ENCODE data around the gene CD68. TPM values are rescaled to one million over a fixed set of nuclear protein-coding genes. Genes with fewer than 3 reads are reported as not detected.

The CD68 gene, protein sequence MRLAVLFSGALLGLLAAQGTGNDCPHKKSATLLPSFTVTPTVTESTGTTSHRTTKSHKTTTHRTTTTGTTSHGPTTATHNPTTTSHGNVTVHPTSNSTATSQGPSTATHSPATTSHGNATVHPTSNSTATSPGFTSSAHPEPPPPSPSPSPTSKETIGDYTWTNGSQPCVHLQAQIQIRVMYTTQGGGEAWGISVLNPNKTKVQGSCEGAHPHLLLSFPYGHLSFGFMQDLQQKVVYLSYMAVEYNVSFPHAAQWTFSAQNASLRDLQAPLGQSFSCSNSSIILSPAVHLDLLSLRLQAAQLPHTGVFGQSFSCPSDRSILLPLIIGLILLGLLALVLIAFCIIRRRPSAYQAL
- 10 to 100 TPM; 13.6 to 52.0 (median 21.5) TPM for total RNA-seq

DNA sequence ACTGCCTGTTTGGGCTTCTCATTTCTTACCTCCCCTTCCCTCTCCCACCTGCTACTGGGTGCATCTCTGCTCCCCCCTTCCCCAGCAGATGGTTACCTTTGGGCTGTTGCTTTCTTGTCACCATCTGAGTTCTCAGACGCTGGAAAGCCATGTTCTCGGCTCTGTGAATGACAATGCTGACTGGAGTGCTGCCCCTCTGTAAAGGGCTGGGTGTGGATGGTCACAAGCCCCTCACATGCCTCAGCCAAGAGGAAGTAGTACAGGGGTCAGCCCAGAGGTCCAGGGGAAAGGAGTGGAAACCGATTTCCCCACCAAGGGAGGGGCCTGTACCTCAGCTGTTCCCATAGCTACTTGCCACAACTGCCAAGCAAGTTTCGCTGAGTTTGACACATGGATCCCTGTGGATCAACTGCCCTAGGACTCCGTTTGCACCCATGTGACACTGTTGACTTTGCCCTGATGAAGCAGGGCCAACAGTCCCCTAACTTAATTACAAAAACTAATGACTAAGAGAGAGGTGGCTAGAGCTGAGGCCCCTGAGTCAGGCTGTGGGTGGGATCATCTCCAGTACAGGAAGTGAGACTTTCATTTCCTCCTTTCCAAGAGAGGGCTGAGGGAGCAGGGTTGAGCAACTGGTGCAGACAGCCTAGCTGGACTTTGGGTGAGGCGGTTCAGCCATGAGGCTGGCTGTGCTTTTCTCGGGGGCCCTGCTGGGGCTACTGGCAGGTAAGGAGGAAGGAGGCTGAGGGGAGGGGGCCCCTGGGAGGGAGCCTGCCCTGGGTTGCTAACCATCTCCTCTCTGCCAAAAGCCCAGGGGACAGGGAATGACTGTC, at the start of gene CD68:
TSS of gene CD68 (plus strand) at position 638 of the 833 bp plus-strand sequence. CDS start at position 678, 40 bp downstream.
- DNase-seq, result peak; percentile 28 to 45
- intact Hi-C loops (cut with DNase I), result no loop called here
- no peaks in the 10 kb centered on the region for H3K9me3 ChIP-seq
- 39 to 64% methylated on average over 5 to 6 of the region's 7 CpGs for WGBS, 2 donors
- H3K4me1 ChIP-seq, result peaks cover 21 to 50% of the 10 kb centered on the region in 2 donors
- TF ChIP-seq POLR2A (IDR thresholded peaks at IDR 0.05), result peak in 1 of 2 donors; percentile 30
- TF ChIP-seq, protein P1, sequence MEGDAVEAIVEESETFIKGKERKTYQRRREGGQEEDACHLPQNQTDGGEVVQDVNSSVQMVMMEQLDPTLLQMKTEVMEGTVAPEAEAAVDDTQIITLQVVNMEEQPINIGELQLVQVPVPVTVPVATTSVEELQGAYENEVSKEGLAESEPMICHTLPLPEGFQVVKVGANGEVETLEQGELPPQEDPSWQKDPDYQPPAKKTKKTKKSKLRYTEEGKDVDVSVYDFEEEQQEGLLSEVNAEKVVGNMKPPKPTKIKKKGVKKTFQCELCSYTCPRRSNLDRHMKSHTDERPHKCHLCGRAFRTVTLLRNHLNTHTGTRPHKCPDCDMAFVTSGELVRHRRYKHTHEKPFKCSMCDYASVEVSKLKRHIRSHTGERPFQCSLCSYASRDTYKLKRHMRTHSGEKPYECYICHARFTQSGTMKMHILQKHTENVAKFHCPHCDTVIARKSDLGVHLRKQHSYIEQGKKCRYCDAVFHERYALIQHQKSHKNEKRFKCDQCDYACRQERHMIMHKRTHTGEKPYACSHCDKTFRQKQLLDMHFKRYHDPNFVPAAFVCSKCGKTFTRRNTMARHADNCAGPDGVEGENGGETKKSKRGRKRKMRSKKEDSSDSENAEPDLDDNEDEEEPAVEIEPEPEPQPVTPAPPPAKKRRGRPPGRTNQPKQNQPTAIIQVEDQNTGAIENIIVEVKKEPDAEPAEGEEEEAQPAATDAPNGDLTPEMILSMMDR (IDR thresholded peaks at IDR 0.05), result no peak
- no peaks in the 10 kb centered on the region for H3K27me3 ChIP-seq
- peaks cover 44 to 47% of the 10 kb centered on the region in 2 donors for H3K36me3 ChIP-seq
- H3K27ac ChIP-seq, result peak within 1 kb of the TSS; percentile 44 to 85 (median 82)
- H3K4me3 ChIP-seq (replicated peaks in 1 of 3), result no peak within 1 kb of the TSS

DNA sequence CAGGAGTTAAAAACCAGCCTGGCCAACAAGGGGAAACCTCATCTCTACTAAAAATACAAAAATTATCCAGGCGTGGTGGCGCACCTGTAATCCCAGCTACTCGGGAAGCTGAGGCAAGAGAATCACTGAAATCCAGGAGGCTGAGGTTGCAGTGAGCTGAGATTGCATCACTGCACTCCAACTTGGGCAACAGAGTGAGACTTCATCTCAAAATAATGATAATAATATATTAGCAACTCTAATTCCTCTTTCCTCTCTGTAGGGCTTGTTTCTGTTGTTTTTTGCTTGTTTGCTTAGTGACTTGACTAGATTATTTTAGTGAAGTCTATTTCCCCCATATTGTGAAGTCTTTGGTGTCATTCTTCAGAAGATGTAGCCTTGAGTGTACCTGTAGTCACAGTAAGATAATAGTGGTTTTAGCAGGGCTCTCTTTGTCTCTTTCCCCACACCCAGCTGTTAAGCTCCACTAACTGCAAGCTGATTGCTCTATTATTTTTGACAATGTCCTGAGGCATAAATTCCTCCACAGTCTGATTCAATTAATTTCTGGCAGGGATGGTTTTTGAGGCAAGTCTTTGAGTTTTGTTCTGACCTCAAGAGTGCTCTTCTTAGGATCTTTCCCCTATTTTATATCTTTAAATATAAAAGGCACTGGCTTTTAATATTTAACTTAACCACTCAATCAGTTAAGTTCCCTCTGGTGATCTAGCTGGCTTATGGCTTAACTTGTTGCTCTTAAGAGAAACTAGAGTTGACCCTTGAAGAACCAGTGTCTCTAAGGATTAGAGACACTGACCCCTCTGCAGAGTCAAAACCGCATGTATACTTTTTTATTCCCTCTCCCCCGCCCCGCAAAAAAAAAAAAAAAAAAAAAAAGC, 49.2 kb upstream of the CD68 start:
- intact Hi-C loops (cut with DNase I), result no loop called here
- 80 to 88% methylated on average over 6 of the region's 6 CpGs for WGBS, 2 donors
- Histone ChIP-seq H3K9me3 (no peaks in the 10 kb centered on the region), H3K27ac (no peak overlapping the region), H3K4me1 (no peaks in the 10 kb centered on the region), H3K4me3 (replicated peaks in 1 of 3) (no peak overlapping the region), H3K36me3 (no peaks in the 10 kb centered on the region), H3K27me3 (no peaks in the 10 kb centered on the region)
- no peak for DNase-seq
- TF ChIP-seq, protein P1 (IDR thresholded peaks at IDR 0.05), result no peak
- TF ChIP-seq POLR2A (IDR thresholded peaks at IDR 0.05), result no peak

DNA sequence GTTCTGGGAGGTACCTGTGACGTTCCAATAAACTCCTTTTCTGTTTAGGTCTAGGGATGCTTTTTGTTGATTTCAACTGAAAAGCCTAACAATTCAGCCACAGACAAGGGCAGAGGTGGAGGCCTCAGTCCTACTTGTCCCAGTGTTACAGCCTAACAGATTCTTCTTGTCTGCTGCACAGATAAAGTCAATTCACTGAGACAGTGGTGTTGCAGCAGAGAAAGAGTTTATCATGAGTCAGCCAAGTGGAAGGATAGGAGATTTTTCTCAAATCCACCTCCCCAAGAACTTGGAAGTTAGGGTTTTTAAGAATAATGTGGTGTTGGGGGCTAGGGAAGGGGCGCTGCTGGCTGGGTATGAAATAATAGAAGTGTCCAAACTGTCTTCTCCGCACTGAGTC, 41.4 kb upstream of the CD68 start:
- no peaks in the 10 kb centered on the region for H3K9me3 ChIP-seq
- DNase-seq, result no peak
- no peak overlapping the region for H3K27ac ChIP-seq
- no peak overlapping the region for H3K4me3 ChIP-seq (replicated peaks in 1 of 3)
- intact Hi-C loops (cut with DNase I), result no loop called here
- WGBS, 2 donors, result 75 to 87% methylated on average over 3 of the region's 3 CpGs
- no peaks in the 10 kb centered on the region for H3K4me1 ChIP-seq
- H3K27me3 ChIP-seq, result no peaks in the 10 kb centered on the region
- no peaks in the 10 kb centered on the region for H3K36me3 ChIP-seq
- TF ChIP-seq, protein P1 (IDR thresholded peaks at IDR 0.05), result no peak
- no peak for TF ChIP-seq POLR2A (IDR thresholded peaks at IDR 0.05)

- Histone ChIP-seq H3K4me3 (replicated peaks in 1 of 3) (no peak overlapping the region), H3K4me1 (no peaks in the 10 kb centered on the region), H3K27ac (no peak overlapping the region), H3K27me3 (no peaks in the 10 kb centered on the region), H3K36me3 (no peaks in the 10 kb centered on the region), H3K9me3 (no peaks in the 10 kb centered on the region)
- no peak for DNase-seq
- 74 to 80% methylated on average over 11 of the region's 11 CpGs for WGBS, 2 donors
- intact Hi-C loops (cut with DNase I), result no loop called here
- TF ChIP-seq, protein P1 (IDR thresholded peaks at IDR 0.05), result no peak
- TF ChIP-seq POLR2A (IDR thresholded peaks at IDR 0.05), result no peak
Measured at GRCh38 chr17:7538891-7539545, 40.4 kb upstream of the CD68 start.
